HL-60/S4 treated with retinoic acid at 250 ng/mL for 4 days and 3 days (cell line): ENCODE data around the gene THEMIS2.

Experiments
- in situ Hi-C: fragments of 300-500 bp; cut with MboI; formaldehyde crosslinking; loops from 2 replicates; pipeline ENCODE4 v1.7.0; 2022; ENCODE audit warnings: low sequenced_read_pairs

The THEMIS2 gene

GRCh38 chr1:27862671-27863537, 9.4 kb upstream of the THEMIS2 start:
- in situ Hi-C loops = loop anchor here (25.0 kb wide), 1 partner anchor 349 kb away; no protein-coding TSS in a partner anchor

GRCh38 chr1:27863538-27863915, 8.8 kb upstream of the THEMIS2 start:
- in situ Hi-C loops = loop anchor here (25.0 kb wide), 1 partner anchor 349 kb away; no protein-coding TSS in a partner anchor

- in situ Hi-C loops = loop anchor here (25.0 kb wide), 1 partner anchor 348 kb away; no protein-coding TSS in a partner anchor
These were observed 8.0 kb upstream of the THEMIS2 start for GRCh38 chr1:27864264-27864895.

GRCh38 chr1:27865821-27866220, 6.5 kb upstream of the THEMIS2 start:
- in situ Hi-C loops = loop anchor here (25.0 kb wide), 1 partner anchor 346 kb away; no protein-coding TSS in a partner anchor

- in situ Hi-C loops = loop anchor here (25.0 kb wide), 1 partner anchor 344 kb away; no protein-coding TSS in a partner anchor
These were observed 3.8 kb upstream of the THEMIS2 start for GRCh38 chr1:27868556-27868931.

- in situ Hi-C loops = loop anchor here (25.0 kb wide), 1 partner anchor 343 kb away; no protein-coding TSS in a partner anchor
These were observed 3.2 kb upstream of the THEMIS2 start for GRCh38 chr1:27868932-27869718.

GRCh38 chr1:27869719-27870085, 2.6 kb upstream of the THEMIS2 start:
- in situ Hi-C loops = loop anchor here (25.0 kb wide), 1 partner anchor 343 kb away; no protein-coding TSS in a partner anchor

- in situ Hi-C loops = loop anchor here (25.0 kb wide), 1 partner anchor 341 kb away; no protein-coding TSS in a partner anchor
These were observed 1.3 kb upstream of the THEMIS2 start for GRCh38 chr1:27871076-27871475.

GRCh38 chr1:27872802-27873551, 633 bp downstream of the THEMIS2 start:
- in situ Hi-C loops = loop anchor here (25.0 kb wide), 1 partner anchor 339 kb away; no protein-coding TSS in a partner anchor

GRCh38 chr1:27873671-27874384, 1.5 kb downstream of the THEMIS2 start:
- in situ Hi-C loops = loop anchor here (25.0 kb wide), 1 partner anchor 338 kb away; no protein-coding TSS in a partner anchor

GRCh38 chr1:27876341-27877114, 4.2 kb downstream of the THEMIS2 start:
- in situ Hi-C loops = no loop called here

GRCh38 chr1:27877115-27877416, 4.7 kb downstream of the THEMIS2 start:
- in situ Hi-C loops = no loop called here

GRCh38 chr1:27878039-27878438, 5.7 kb downstream of the THEMIS2 start:
- in situ Hi-C loops = no loop called here

- in situ Hi-C loops = no loop called here
These were observed 6.5 kb downstream of the THEMIS2 start for GRCh38 chr1:27878787-27879335.

- in situ Hi-C loops = no loop called here
These were observed 7.2 kb downstream of the THEMIS2 start for GRCh38 chr1:27879374-27880082.

GRCh38 chr1:27882543-27882903, 10.2 kb downstream of the THEMIS2 start:
- in situ Hi-C loops = no loop called here

- in situ Hi-C loops = no loop called here
These were observed 11.2 kb downstream of the THEMIS2 start for GRCh38 chr1:27883536-27883935.
